Esophagus squamous epithelium (tissue), 4 donors: ENCODE data around the gene BIRC7.

Source experiments
- POLR2A ChIP-seq, 4 donors: fragments of 450-650 bp; IDR thresholded peaks; one replicate each; pipeline ENCODE4 v1.6.1; 2017; ENCODE audit warnings: antibody characterized with exemption in 4 of 4, mild to moderate bottlenecking in 4 of 4, moderate library complexity in 3 of 4
- TF ChIP-seq, protein P1 (sequence below), 6 experiments: fragments of 450-650 bp in 4 of 6; fragments of 200-600 bp in 2 of 6; sonication (generic) in 2 of 6; IDR thresholded peaks; one replicate each; pipeline ENCODE4 v1.5.1; 2016 to 2019; ENCODE audit warnings: antibody characterized with exemption in 6 of 6, mild to moderate bottlenecking in 4 of 6, moderate library complexity in 4 of 6

DNA sequence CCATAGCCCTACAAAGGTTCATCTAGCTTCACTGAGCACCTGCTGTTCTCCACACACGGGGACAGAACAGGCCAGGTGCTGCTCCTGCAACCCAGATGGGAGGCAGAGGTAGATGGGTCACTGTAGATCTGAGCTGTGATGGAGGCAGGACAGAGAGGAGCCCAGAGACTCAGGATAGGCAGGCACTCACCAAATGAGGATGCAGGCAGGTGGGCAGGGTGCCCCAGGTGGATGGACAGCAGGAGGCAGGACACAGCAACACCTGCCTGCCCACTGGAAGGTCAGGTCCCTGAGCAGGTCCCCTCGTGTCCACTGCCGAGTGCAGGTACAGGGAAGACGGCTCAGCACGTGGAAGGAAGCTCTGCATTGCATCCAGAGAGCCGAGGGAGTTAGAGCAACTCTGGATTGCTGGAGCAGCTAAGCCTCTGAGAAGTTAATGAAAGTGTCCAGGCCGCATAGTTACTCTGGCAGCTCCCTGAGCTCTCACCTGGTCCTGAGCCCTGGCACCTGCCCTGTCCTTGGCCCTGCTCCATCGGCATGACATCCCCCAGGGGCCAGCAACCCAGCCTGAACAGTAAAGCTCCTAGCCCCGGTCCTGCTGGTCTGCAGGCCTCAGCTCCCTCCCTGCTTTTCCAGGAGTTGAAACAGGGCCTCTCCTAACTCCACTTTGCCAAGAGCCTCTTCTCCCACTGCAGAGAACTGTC lies 14.9 kb upstream of the BIRC7 start:
- TF ChIP-seq POLR2A (IDR thresholded peaks at IDR 0.05) = no peak
- TF ChIP-seq, protein P1, sequence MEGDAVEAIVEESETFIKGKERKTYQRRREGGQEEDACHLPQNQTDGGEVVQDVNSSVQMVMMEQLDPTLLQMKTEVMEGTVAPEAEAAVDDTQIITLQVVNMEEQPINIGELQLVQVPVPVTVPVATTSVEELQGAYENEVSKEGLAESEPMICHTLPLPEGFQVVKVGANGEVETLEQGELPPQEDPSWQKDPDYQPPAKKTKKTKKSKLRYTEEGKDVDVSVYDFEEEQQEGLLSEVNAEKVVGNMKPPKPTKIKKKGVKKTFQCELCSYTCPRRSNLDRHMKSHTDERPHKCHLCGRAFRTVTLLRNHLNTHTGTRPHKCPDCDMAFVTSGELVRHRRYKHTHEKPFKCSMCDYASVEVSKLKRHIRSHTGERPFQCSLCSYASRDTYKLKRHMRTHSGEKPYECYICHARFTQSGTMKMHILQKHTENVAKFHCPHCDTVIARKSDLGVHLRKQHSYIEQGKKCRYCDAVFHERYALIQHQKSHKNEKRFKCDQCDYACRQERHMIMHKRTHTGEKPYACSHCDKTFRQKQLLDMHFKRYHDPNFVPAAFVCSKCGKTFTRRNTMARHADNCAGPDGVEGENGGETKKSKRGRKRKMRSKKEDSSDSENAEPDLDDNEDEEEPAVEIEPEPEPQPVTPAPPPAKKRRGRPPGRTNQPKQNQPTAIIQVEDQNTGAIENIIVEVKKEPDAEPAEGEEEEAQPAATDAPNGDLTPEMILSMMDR (IDR thresholded peaks at IDR 0.05) = no peak
